Naive B cell (primary cell): ENCODE results near the gene GPR37. TPM values are rescaled to one million over a fixed set of nuclear protein-coding genes. Genes with fewer than 3 reads are reported as not detected.

Source experiments
- ATAC-seq, 2 donors: fragments of 150-1000 bp; cut with Tn5 transposase; 2 replicates each; pipeline ENCODE4 v1.10.0; 2021; ENCODE audit warnings: low read depth in 2 of 2, mild to moderate bottlenecking in 2 of 2, moderate library complexity in 2 of 2
- DNase-seq: peaks from one replicate; pipeline ENCODE4 v3.0.0; 2022
- H3K27ac Mint-ChIP-seq, 6 donors: one replicate each; pipeline ENCODE4 v1.8.0; 2020 to 2022; ENCODE audit warnings: mild to moderate bottlenecking in 6 of 6, mixed read lengths in 6 of 6, moderate library complexity in 5 of 6, inconsistent platforms in 2 of 6
- H3K27me3 Mint-ChIP-seq, 3 donors: one replicate each; pipeline ENCODE4 v1.8.0; 2021 to 2022; ENCODE audit warnings: mixed read lengths in 3 of 3, mild to moderate bottlenecking in 1 of 3
- H3K36me3 Mint-ChIP-seq, 2 donors: one replicate each; pipeline ENCODE4 v1.8.0; 2020 to 2022; ENCODE audit warnings: mixed read lengths in 2 of 2, inconsistent platforms in 1 of 2, mild to moderate bottlenecking in 1 of 2
- H3K4me1 Mint-ChIP-seq, 3 donors: one replicate each; pipeline ENCODE4 v1.8.0; 2020 to 2022; ENCODE audit warnings: mixed read lengths in 3 of 3, inconsistent platforms in 1 of 3, mild to moderate bottlenecking in 1 of 3, moderate library complexity in 1 of 3
- H3K4me3 Mint-ChIP-seq, 8 donors: one replicate each; pipeline ENCODE4 v1.8.0; 2020 to 2022; ENCODE audit warnings: mild to moderate bottlenecking in 8 of 8, mixed read lengths in 8 of 8, moderate library complexity in 8 of 8, inconsistent platforms in 2 of 8
- H3K9me3 Mint-ChIP-seq, 7 donors: one replicate each; pipeline ENCODE4 v1.8.0; 2020 to 2022; ENCODE audit warnings: mixed read lengths in 7 of 7, mild to moderate bottlenecking in 5 of 7, inconsistent platforms in 2 of 7, moderate library complexity in 1 of 7
- polyA plus RNA-seq, 6 donors: library from polyadenylated mRNA; unstranded; fragments of 300-500 nt; fragmentation: Illumina TruSeq; gene quantifications; one replicate each; pipeline ENCODE4 v1.2.3, GENCODE V29; 2021; ENCODE audit warnings: low read depth in 6 of 6

The GPR37 gene
- polyA plus RNA-seq, 6 donors from 2014 or later, result not detected

DNA sequence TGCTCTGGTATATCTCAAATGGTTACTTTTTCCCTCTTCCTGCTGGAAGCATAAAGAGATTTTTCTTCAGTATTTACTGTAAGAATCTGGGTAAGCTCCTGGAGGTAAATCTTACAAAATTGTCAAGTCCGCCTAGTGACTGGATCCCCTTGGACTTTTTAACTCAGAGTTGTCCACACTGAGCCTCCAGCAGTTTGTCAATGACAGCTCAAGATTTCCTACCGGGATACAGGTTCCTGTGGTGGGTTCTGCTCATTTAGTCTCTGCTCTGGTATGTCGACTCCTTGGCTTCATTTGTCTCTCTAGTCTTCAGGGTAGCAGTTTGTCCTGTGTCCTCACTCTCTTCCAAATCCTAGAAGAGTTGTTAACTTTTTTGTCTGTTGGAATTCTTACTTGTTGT is 27.0 kb downstream of the GPR37 start:
- Mint-ChIP-seq H3K4me1 (no peaks in the 10 kb centered on the region), H3K36me3 (no peaks in the 10 kb centered on the region), H3K4me3 (no peak overlapping the region), H3K27ac (peak overlapping the region in 1 of 6 donors; percentile 79), H3K27me3 (peaks cover 0 to 4% (median 0%) of the 10 kb centered on the region in 3 donors), H3K9me3 (peaks cover 0 to 8% (median 4%) of the 10 kb centered on the region in 7 donors)
- DNase-seq, result no peak
- no peak for ATAC-seq

DNA sequence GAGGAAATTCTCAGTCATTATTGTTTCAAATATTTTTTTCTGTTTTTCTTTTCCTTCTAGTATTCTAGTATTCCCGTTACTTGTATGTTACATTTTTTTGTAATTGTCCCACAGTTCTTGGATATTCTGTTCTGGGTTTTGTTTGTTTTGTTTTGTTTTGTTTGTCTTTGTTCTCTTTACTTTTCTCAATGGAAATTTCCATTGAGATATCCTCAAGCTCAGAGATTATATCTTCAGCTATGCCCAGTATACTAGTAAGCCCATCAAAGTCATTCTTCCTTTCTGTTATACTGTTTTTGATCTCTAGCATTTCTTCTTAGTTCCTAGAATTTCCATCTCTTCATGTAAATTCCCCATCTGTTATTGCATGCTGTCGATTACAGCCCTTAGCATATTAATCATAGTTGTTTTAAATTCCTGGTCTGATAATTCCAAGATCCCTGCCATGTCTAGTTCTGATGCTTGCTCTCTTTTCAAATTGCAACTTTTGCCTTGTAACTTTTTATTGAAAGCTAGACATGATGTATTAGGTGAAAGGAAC is 27.8 kb downstream of the GPR37 start:
- no peak for ATAC-seq
- Mint-ChIP-seq H3K27me3 (peaks cover 0 to 2% (median 0%) of the 10 kb centered on the region in 3 donors), H3K27ac (no peak overlapping the region), H3K4me3 (no peak overlapping the region), H3K9me3 (peaks cover 0 to 8% (median 4%) of the 10 kb centered on the region in 7 donors), H3K4me1 (no peaks in the 10 kb centered on the region), H3K36me3 (no peaks in the 10 kb centered on the region)
- no peak for DNase-seq

DNA sequence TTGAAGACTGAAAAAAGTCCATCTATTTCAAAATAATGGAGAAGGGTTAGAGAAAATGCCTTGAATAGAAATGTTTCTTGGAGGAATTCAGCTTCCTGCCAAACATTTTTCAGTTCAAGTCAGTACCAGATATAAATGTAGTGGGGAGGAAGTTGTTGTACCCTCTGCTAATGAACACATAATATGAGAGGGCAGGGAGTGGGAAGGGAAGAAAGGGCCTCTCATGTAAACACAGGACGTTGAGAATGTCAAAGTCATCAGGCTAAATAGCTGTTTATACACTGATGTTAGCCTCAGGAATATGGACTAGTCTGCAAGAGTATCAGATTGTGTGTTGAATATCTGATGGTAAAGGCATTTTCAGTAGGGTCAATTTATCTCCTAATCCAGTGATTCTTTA is 37.0 kb downstream of the GPR37 start:
- Mint-ChIP-seq H3K27ac (no peak overlapping the region), H3K9me3 (peaks cover 0 to 12% (median 5%) of the 10 kb centered on the region in 7 donors), H3K36me3 (no peaks in the 10 kb centered on the region), H3K4me1 (no peaks in the 10 kb centered on the region), H3K27me3 (no peaks in the 10 kb centered on the region), H3K4me3 (no peak overlapping the region)
- DNase-seq, result no peak
- no peak for ATAC-seq

DNA sequence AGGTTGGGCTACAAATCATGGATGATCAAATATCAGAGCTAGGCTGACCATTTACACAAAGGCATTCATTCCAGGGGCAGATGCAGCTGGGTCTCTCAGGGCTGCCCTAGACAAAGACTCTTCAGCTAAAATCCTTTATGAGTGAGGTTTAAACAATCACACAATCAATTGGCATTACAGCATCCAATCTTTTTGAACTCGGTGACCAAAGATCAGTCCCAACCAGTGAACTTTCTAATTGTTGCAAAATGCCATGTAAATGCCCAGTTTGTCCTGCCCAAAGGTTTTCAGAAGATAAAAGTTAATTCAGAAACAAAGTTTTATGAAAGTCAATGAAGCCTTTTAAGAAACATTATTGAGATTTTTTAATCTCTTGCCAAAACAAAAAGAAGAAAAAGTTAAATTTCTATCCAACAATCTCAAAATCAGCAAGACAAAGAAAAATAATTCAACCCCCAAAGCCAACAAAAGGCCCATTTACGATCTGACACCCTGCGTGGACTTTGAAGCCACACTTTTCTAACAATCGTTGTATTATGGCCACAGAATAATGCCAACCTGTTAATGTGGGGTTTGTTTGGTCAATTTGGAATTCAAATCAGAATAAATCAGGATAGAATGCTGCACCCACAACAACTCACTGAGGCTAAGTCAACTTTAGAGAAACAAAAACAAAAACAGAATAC is 40.9 kb downstream of the GPR37 start:
- H3K27ac Mint-ChIP-seq, result no peak overlapping the region
- H3K36me3 Mint-ChIP-seq, result no peaks in the 10 kb centered on the region
- ATAC-seq (no peak), DNase-seq (no peak)
- no peak overlapping the region for H3K4me3 Mint-ChIP-seq
- H3K27me3 Mint-ChIP-seq, result no peaks in the 10 kb centered on the region
- peaks cover 0 to 4% (median 0%) of the 10 kb centered on the region in 7 donors for H3K9me3 Mint-ChIP-seq
- no peaks in the 10 kb centered on the region for H3K4me1 Mint-ChIP-seq

DNA sequence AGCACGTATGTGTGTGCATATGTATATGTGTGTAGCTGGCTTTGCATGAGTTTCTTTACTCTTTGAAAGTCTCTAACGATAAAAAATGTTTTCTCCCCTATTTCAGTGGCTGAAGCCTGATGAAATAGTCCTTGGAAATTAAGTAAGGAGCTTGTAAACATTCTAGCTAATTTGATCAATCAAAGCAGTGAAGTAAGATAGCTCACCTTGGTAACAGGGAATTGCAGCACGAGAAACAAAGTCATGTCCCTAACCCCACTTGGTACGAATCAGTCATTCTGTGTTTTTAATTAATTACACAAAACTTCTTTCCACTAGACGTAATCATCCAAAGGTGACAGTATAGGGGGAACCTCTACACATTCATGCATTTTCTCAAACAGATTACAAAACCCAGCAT is 41.5 kb downstream of the GPR37 start:
- ATAC-seq, result no peak
- Mint-ChIP-seq H3K4me1 (no peaks in the 10 kb centered on the region), H3K9me3 (peaks cover 0 to 4% (median 0%) of the 10 kb centered on the region in 7 donors), H3K27ac (no peak overlapping the region), H3K27me3 (no peaks in the 10 kb centered on the region), H3K4me3 (no peak overlapping the region), H3K36me3 (no peaks in the 10 kb centered on the region)
- DNase-seq, result no peak

DNA sequence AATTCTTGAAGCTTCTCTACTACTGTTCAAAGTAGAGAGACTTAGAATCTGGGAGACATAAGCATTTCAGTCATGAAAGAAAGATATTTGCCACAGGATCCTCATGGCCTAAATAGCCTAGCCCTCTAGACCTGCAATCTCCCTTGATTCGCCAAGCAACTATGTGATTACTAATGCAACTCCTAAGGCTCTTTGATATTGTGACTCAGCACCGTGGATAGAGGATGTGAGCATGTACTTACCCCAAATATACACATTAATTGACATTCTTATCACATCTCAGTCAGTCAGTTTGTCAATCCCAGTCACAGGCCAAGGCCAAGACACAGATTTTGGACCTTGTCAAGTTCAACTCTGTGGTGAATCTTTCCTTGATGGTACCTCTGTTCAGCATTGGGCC is 42.6 kb downstream of the GPR37 start:
- Mint-ChIP-seq H3K4me1 (no peaks in the 10 kb centered on the region), H3K9me3 (peaks cover 0 to 7% (median 0%) of the 10 kb centered on the region in 7 donors), H3K4me3 (no peak overlapping the region), H3K36me3 (no peaks in the 10 kb centered on the region), H3K27ac (peak overlapping the region in 1 of 6 donors; percentile 56), H3K27me3 (no peaks in the 10 kb centered on the region)
- DNase-seq (no peak), ATAC-seq (no peak)

DNA sequence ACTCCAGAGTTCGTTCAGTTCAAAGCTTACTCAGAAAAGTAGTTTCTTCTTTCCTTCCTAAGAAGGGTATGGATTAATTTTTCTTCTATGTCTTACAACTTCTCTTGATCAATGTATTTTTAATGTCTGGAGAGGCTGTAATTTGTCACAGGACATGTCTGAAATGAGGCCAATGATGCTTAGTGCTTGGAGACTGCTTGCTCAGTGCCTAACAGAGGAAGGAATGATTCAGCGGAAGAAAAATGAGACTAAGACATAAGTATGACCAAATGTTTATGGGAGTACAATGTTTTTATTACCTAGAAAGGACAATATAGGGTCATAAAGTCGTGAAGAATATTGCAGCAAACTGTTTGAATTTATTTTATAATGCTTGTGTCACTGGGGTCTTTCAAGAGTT is 43.3 kb downstream of the GPR37 start:
- H3K27ac Mint-ChIP-seq, result no peak overlapping the region
- no peak for DNase-seq

DNA sequence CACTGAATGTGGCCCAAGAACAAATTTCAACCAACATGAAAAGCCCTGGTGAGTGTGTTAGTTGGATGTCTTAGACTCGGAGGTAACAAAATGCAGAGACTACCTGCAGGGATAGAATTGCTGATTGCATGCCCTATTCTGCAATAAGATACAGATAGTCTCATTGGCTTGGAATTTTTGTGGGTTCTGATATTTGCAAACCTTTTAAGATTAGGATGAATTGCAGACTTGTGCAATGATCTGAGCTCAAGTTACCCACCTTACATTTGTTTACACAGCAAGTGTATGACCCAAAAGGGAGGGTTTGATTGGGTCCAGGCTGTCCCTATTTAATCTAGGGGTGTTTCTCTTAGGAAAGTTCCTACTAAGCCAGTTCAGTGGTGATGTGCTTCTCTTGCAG is 45.4 kb downstream of the GPR37 start:
- Mint-ChIP-seq H3K27me3 (no peaks in the 10 kb centered on the region), H3K4me3 (no peak overlapping the region)

More for the DNA sequence above, 43.3 kb downstream of the GPR37 start:
- Mint-ChIP-seq H3K36me3 (no peaks in the 10 kb centered on the region), H3K27me3 (no peaks in the 10 kb centered on the region), H3K4me3 (no peak overlapping the region), H3K9me3 (peaks cover 0 to 5% (median 0%) of the 10 kb centered on the region in 7 donors), H3K4me1 (no peaks in the 10 kb centered on the region)
- ATAC-seq, result no peak

DNA sequence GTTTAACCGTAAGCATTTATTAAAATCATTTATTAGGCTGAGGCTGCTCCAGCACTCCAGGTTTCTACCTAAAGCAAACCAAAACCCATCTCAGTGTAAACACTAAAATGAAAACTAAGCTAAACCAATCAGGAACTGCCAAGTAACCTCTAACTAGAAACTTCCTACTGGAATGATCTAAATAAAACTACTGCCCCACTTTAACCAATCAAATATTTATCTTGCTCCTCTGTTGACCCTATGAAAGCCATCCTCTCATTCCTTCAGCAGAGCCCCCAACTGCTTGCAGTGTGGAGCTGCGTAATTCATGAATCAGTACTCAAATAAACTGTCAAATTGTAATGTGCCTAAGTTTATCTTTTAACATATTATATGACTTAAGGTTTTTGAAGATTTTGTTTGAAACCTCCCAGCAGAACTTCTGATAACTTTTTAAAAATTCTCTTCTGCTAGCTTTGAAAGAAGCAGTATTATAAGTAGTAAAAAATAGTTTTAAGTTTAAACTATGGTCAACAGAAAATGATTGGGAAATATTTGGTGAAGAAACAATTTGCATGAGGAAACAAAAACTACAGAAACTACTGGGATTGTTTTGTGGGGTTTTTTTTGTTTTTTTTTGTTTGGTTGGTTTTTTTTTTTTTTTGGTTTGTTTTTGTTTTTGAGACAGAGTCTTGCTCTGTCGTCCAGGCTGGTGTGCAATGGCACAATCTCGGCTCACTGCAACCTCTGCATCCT is 47.4 kb downstream of the GPR37 start:
- Mint-ChIP-seq H3K4me1 (no peaks in the 10 kb centered on the region), H3K27me3 (no peaks in the 10 kb centered on the region), H3K36me3 (no peaks in the 10 kb centered on the region), H3K27ac (no peak overlapping the region), H3K4me3 (no peak overlapping the region), H3K9me3 (peaks cover 0 to 15% (median 5%) of the 10 kb centered on the region in 7 donors)
- DNase-seq (no peak), ATAC-seq (no peak)

More for the DNA sequence above, 45.4 kb downstream of the GPR37 start:
- H3K9me3 Mint-ChIP-seq, result peaks cover 0 to 15% (median 4%) of the 10 kb centered on the region in 7 donors
- no peaks in the 10 kb centered on the region for H3K4me1 Mint-ChIP-seq
- no peaks in the 10 kb centered on the region for H3K36me3 Mint-ChIP-seq
- ATAC-seq, result no peak
- no peak overlapping the region for H3K27ac Mint-ChIP-seq
- no peak for DNase-seq

DNA sequence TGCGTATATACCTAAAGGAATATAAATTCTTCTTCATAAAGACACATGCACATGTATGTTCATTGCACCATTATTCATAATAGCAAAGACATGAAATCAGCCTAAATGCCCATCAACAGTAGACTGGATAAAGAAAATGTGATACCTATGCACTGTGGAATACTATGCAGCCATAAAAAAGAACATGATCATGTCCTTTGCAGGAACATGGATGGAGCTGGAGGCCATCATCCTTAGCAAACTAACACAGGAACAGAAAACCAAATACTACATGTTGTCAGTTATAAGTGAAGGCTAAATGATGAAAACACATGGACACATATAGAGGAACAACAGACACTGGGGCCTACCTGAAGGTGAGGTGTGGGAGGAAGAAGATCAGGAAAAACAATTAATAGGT is 48.7 kb downstream of the GPR37 start:
- no peak for ATAC-seq
- DNase-seq, result no peak
- no peaks in the 10 kb centered on the region for H3K4me1 Mint-ChIP-seq
- no peak overlapping the region for H3K4me3 Mint-ChIP-seq
- H3K27me3 Mint-ChIP-seq, result no peaks in the 10 kb centered on the region
- no peaks in the 10 kb centered on the region for H3K36me3 Mint-ChIP-seq
- H3K9me3 Mint-ChIP-seq, result peaks cover 0 to 15% (median 5%) of the 10 kb centered on the region in 7 donors
- no peak overlapping the region for H3K27ac Mint-ChIP-seq

DNA sequence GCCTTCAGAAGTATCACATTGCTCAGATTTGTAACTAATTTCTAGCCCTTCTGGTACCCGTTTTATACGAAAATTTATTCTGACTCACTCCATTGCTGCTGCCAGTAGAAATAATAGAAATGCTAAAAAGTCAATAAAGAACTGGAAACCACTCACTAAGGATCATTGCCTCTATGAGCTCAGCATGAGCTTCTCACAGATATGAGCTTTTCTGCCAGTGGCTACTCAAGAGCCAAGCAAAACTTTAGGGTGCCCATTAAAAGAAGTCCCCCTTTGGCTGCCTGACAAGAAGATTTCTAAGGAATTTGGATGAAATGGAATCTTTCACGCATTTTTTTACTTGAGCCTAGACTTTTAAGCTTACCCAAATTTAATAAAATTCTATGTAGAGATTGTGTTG is 52.5 kb downstream of the GPR37 start:
- H3K4me3 Mint-ChIP-seq, result no peak overlapping the region
- no peak overlapping the region for H3K27ac Mint-ChIP-seq
- H3K36me3 Mint-ChIP-seq, result no peaks in the 10 kb centered on the region
- no peaks in the 10 kb centered on the region for H3K4me1 Mint-ChIP-seq
- no peak for ATAC-seq
- peaks cover 4 to 32% (median 14%) of the 10 kb centered on the region in 7 donors for H3K9me3 Mint-ChIP-seq
- H3K27me3 Mint-ChIP-seq, result no peaks in the 10 kb centered on the region
- no peak for DNase-seq

DNA sequence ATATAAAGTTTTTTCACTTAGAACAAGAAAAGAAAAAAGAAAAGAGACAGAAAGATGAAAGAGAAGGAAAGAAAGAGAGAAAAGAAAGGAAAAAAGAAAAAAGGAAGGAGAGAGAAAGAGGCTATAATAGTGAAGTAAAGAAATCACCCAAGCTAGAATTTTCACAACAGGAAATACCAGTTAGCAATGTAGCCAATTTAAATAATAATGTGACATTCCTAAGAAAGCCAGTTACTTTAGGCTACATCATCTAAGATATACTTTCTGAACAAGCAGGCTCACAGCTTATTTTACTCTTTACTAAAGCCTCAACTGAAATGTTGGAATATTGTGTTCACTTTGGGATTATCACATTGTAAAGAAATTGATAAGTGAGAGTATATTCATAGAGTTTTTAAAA is 53.6 kb downstream of the GPR37 start:
- Mint-ChIP-seq H3K36me3 (no peaks in the 10 kb centered on the region), H3K4me3 (peak overlapping the region in 1 of 8 donors; percentile 31), H3K27me3 (no peaks in the 10 kb centered on the region), H3K9me3 (peaks cover 8 to 40% (median 23%) of the 10 kb centered on the region in 7 donors), H3K4me1 (no peaks in the 10 kb centered on the region), H3K27ac (peak overlapping the region in 1 of 6 donors; percentile 9)
- ATAC-seq, result no peak
- DNase-seq, result no peak

DNA sequence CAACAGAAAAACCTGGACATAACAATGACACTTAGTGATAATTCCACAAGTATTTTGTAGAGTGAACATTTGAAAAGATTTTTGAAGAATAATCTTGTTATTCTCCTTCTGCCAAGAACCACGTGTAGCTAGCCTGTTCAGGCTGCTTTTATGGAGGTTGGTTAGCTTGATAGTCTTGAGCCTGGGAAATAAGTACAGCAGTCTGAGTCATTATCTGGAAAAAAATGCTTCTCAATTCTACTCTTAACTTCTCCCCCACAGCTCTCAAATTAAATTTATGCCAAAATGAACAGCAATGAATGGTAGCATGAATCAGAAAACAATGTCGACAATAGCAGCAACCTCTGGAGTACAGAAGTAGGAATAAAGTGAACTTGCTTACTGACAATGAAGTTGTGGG is 63.2 kb downstream of the GPR37 start:
- Mint-ChIP-seq H3K27me3 (no peaks in the 10 kb centered on the region), H3K4me3 (no peak overlapping the region), H3K27ac (no peak overlapping the region), H3K4me1 (no peaks in the 10 kb centered on the region), H3K9me3 (peaks cover 6 to 12% (median 10%) of the 10 kb centered on the region in 7 donors), H3K36me3 (no peaks in the 10 kb centered on the region)
- no peak for ATAC-seq
- DNase-seq, result no peak

DNA sequence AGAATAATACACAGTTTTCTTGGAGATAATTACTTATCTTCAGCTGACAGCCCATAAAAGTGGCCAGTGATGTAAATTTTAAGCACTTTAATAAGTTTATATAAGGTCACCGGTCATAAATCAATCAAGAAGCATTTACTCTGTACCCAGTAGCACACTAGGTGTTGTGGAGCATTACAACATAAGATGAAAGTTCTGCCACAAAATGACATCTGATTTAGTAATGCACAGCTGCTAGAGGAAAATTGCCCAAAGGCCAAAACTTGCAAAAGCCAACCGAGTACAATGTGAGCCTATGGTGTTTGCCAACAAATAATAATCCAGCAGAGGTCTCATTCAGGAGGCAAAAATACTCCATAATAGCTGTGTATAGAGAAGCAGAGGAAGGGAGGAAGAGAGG is 63.6 kb downstream of the GPR37 start:
- H3K27ac Mint-ChIP-seq, result no peak overlapping the region
- ATAC-seq, result no peak
- H3K9me3 Mint-ChIP-seq, result peaks cover 2 to 8% (median 7%) of the 10 kb centered on the region in 7 donors
- no peaks in the 10 kb centered on the region for H3K4me1 Mint-ChIP-seq
- no peak overlapping the region for H3K4me3 Mint-ChIP-seq
- H3K27me3 Mint-ChIP-seq, result no peaks in the 10 kb centered on the region
- DNase-seq, result no peak
- H3K36me3 Mint-ChIP-seq, result no peaks in the 10 kb centered on the region
